ENCODE results near the gene MAB21L3. TPM values are rescaled to one million over a fixed set of nuclear protein-coding genes. Genes with fewer than 3 reads are reported as not detected.

Gene MAB21L3
- total RNA-seq, 1 donor from 2014 or later, result 0.34 TPM

- DNase-seq (ENCODE audit: low read depth), result no peak
- no peaks in the 10 kb centered on the region for H3K27me3 Mint-ChIP-seq (ENCODE audit: low read depth, unreplicated experiment)
- peaks cover 1% of the 10 kb centered on the region for H3K36me3 Mint-ChIP-seq (ENCODE audit: low read depth, unreplicated experiment)
- H3K9me3 Mint-ChIP-seq (ENCODE audit: unreplicated experiment), result peaks cover 2% of the 10 kb centered on the region
- Histone ChIP-seq H3K79me2 (ENCODE audit: insufficient read depth, low read length) (no peaks in the 10 kb centered on the region), H3K9ac (ENCODE audit: low read length) (no peak overlapping the region), H3K36me3 (ENCODE audit: insufficient read depth, low read length) (no peaks in the 10 kb centered on the region), H3K4me1 (ENCODE audit: insufficient read depth, low read length) (no peaks in the 10 kb centered on the region), H3K4me2 (ENCODE audit: low read length) (no peak overlapping the region), H2AFZ (ENCODE audit: low read depth, low read length) (no peak overlapping the region), H3K27me3 (ENCODE audit: insufficient read depth, low read length) (peaks cover 29% of the 10 kb centered on the region), H4K20me1 (ENCODE audit: insufficient read depth, low read length) (no peaks in the 10 kb centered on the region), H3K27ac (ENCODE audit: low read depth, low read length) (no peak overlapping the region), H3K9me3 (ENCODE audit: insufficient read depth, low read depth, low read length) (no peaks in the 10 kb centered on the region), H3K4me3 (ENCODE audit: insufficient read depth, low read depth, low read length) (no peak overlapping the region)
- no peak overlapping the region for H3K4me3 Mint-ChIP-seq (ENCODE audit: unreplicated experiment)
- no peaks in the 10 kb centered on the region for H3K4me1 Mint-ChIP-seq (ENCODE audit: low read depth, unreplicated experiment)
- H3K27ac Mint-ChIP-seq (ENCODE audit: unreplicated experiment), result no peak overlapping the region
- TF ChIP-seq EZH2 (IDR thresholded peaks at IDR 0.05; ENCODE audit: insufficient read depth, low read length) (no peak), CTCF (IDR thresholded peaks at IDR 0.05; ENCODE audit: insufficient read depth, low read depth, low read length) (no peak)
- no peak for FAIRE-seq
Observed at GRCh38 chr1:116157096-116157495, 45.9 kb downstream of the MAB21L3 start.

GRCh38 chr1:116159177-116159576, 48.0 kb downstream of the MAB21L3 start:
- no peaks in the 10 kb centered on the region for H3K9me3 ChIP-seq (ENCODE audit: insufficient read depth, low read depth, low read length)
- H3K9ac ChIP-seq (ENCODE audit: low read length), result no peak overlapping the region
- FAIRE-seq, result no peak
- Mint-ChIP-seq H3K4me3 (ENCODE audit: unreplicated experiment) (no peak overlapping the region), H3K9me3 (ENCODE audit: unreplicated experiment) (peaks cover 2% of the 10 kb centered on the region), H3K27ac (ENCODE audit: unreplicated experiment) (no peak overlapping the region), H3K27me3 (ENCODE audit: low read depth, unreplicated experiment) (peaks cover 3% of the 10 kb centered on the region), H3K4me1 (ENCODE audit: low read depth, unreplicated experiment) (peaks cover under 1% of the 10 kb centered on the region), H3K36me3 (ENCODE audit: low read depth, unreplicated experiment) (no peaks in the 10 kb centered on the region)
- H2AFZ ChIP-seq (ENCODE audit: low read depth, low read length), result no peak overlapping the region
- H3K4me2 ChIP-seq (ENCODE audit: low read length), result no peak overlapping the region
- H3K36me3 ChIP-seq (ENCODE audit: insufficient read depth, low read length), result no peaks in the 10 kb centered on the region
- no peak overlapping the region for H3K27ac ChIP-seq (ENCODE audit: low read depth, low read length)
- no peaks in the 10 kb centered on the region for H3K79me2 ChIP-seq (ENCODE audit: insufficient read depth, low read length)
- H3K27me3 ChIP-seq (ENCODE audit: insufficient read depth, low read length), result peaks cover 26% of the 10 kb centered on the region
- no peak for TF ChIP-seq EZH2 (IDR thresholded peaks at IDR 0.05; ENCODE audit: insufficient read depth, low read length)
- no peak for TF ChIP-seq CTCF (IDR thresholded peaks at IDR 0.05; ENCODE audit: insufficient read depth, low read depth, low read length)
- no peaks in the 10 kb centered on the region for H3K4me1 ChIP-seq (ENCODE audit: insufficient read depth, low read length)
- no peak overlapping the region for H3K4me3 ChIP-seq (ENCODE audit: insufficient read depth, low read depth, low read length)
- H4K20me1 ChIP-seq (ENCODE audit: insufficient read depth, low read length), result no peaks in the 10 kb centered on the region
- no peak for DNase-seq (ENCODE audit: low read depth)

GRCh38 chr1:116159611-116160010, 48.4 kb downstream of the MAB21L3 start:
- Histone ChIP-seq H3K4me3 (ENCODE audit: insufficient read depth, low read depth, low read length) (no peak overlapping the region), H3K27me3 (ENCODE audit: insufficient read depth, low read length) (peaks cover 25% of the 10 kb centered on the region), H3K36me3 (ENCODE audit: insufficient read depth, low read length) (no peaks in the 10 kb centered on the region), H3K9ac (ENCODE audit: low read length) (no peak overlapping the region), H3K79me2 (ENCODE audit: insufficient read depth, low read length) (no peaks in the 10 kb centered on the region), H3K9me3 (ENCODE audit: insufficient read depth, low read depth, low read length) (no peaks in the 10 kb centered on the region), H3K4me2 (ENCODE audit: low read length) (no peak overlapping the region), H2AFZ (ENCODE audit: low read depth, low read length) (no peak overlapping the region), H3K27ac (ENCODE audit: low read depth, low read length) (no peak overlapping the region), H3K4me1 (ENCODE audit: insufficient read depth, low read length) (no peaks in the 10 kb centered on the region), H4K20me1 (ENCODE audit: insufficient read depth, low read length) (no peaks in the 10 kb centered on the region)
- Mint-ChIP-seq H3K4me1 (ENCODE audit: low read depth, unreplicated experiment) (peaks cover 4% of the 10 kb centered on the region), H3K27me3 (ENCODE audit: low read depth, unreplicated experiment) (peaks cover 3% of the 10 kb centered on the region), H3K36me3 (ENCODE audit: low read depth, unreplicated experiment) (no peaks in the 10 kb centered on the region), H3K9me3 (ENCODE audit: unreplicated experiment) (peaks cover 2% of the 10 kb centered on the region), H3K27ac (ENCODE audit: unreplicated experiment) (no peak overlapping the region), H3K4me3 (ENCODE audit: unreplicated experiment) (no peak overlapping the region)
- FAIRE-seq (no peak), DNase-seq (ENCODE audit: low read depth) (no peak)
- TF ChIP-seq EZH2 (IDR thresholded peaks at IDR 0.05; ENCODE audit: insufficient read depth, low read length) (no peak), CTCF (IDR thresholded peaks at IDR 0.05; ENCODE audit: insufficient read depth, low read depth, low read length) (no peak)
